Measurements from ENCODE around the gene TMCC1. TPM values are rescaled to one million over a fixed set of nuclear protein-coding genes. Genes with fewer than 3 reads are reported as not detected.
A peak's percentile ranks its signal among the peaks of the same experiment; 100 is the strongest.

Gene TMCC1
- polyA plus RNA-seq, 6 donors from 2014 or later = 4.0 to 7.4 (median 5.7) TPM

DNA sequence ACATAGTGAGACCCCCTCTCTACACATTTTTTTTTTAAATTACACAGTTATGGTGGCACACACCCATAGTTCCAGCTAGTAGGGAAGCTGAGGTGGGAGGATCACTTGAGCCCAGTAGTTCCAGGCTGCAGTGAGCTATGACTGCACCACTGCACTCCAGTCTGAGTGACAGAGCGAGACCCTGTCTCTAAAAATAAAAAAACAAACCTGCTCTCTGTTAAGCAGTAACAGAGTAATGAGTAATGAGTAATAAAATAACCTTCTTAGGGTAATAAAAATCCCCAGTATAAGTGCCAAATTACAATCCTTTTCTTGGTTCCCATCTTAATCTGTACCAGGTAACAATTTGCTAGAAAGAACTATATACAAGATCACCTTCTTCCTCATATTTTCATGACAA, 221.1 kb downstream of the TMCC1 start:
- Mint-ChIP-seq H3K9me3 (no peaks in the 10 kb centered on the region), H3K4me3 (no peak overlapping the region), H3K27me3 (no peaks in the 10 kb centered on the region), H3K4me1 (peaks cover 6 to 23% (median 17%) of the 10 kb centered on the region in 3 donors), H3K27ac (no peak overlapping the region), H3K36me3 (peaks cover 11 to 13% of the 10 kb centered on the region in 2 donors)
- no peak for ATAC-seq (ENCODE audit: low read depth in 2 of 2)
- no peak for DNase-seq

DNA sequence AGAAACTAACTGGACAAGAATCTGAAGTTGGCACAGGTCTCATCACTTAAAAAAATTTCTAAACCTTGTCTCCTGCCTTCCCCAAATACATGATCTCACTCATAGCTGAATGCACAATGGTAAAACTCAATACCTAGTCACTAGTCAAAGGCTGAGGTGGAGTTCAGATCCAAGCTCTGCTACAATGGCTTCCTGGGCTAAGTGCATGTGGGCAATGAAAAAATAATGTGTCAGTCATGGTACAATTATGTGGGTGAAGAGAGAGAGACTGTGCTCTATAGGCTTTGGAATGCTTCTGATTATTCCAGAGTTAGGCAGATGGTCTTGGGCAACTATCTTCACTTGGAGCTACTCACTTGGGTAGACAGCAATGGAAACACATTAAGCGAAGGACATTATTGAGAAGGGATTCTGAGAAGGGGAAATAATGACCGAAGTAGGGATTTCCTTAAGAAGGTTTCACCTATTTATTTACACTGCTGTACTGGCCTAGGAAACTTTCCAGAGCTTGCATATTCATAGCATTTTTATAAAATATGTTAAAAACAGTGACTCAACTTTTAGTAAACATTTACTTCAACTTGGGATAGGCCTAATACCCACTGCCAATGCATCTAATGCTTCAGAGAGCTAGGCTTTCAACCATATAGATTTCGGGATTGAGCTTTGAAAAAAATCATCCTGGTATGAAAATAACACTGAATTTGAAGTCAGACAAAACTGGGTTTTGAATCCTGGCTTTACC, 228.3 kb downstream of the TMCC1 start:
- ATAC-seq (ENCODE audit: low read depth in 2 of 2) (no peak), DNase-seq (no peak)
- peaks cover 0 to 7% (median under 1%) of the 10 kb centered on the region in 3 donors for H3K4me1 Mint-ChIP-seq
- H3K27me3 Mint-ChIP-seq = no peaks in the 10 kb centered on the region
- peaks cover 0 to 2% of the 10 kb centered on the region in 2 donors for H3K36me3 Mint-ChIP-seq
- H3K9me3 Mint-ChIP-seq = no peaks in the 10 kb centered on the region
- no peak overlapping the region for H3K27ac Mint-ChIP-seq
- H3K4me3 Mint-ChIP-seq = no peak overlapping the region

DNA sequence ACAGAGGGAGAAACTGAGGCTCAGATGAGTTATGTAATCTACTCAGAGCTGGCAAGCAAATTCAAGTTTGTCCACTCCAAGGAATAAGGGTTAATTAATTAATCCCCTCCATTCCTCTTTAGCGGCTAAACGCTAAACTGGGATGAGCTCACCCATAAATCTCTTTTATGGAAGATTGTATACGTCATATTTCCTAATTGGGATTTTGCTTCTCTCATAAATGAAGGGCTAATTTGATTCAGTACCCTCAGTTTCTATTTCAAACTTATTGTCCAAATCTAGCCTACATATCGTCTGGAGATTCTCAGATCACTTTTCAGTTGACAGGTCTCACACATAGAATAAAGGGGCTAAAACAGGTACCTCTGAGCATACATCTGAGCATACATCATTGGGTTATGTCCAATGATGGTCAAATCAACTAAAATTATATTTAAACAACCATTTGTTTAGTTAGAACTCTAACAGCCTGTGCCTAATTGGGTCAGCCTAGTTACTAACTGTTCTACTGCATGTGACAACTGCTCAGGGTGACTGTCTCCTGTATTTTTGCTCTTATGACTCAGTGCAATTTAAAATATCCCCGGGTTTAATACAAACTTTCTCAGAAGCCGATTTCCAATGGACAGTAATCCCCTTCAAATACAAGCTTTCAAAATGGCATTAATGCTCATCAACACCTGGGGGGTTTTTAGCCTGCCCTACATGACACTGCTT, 229.4 kb downstream of the TMCC1 start:
- Mint-ChIP-seq H3K4me1 (peaks cover 0 to 7% (median 4%) of the 10 kb centered on the region in 3 donors), H3K36me3 (no peaks in the 10 kb centered on the region), H3K4me3 (no peak overlapping the region), H3K27me3 (no peaks in the 10 kb centered on the region), H3K9me3 (no peaks in the 10 kb centered on the region), H3K27ac (peak overlapping the region in 1 of 6 donors; percentile 13)
- ATAC-seq (ENCODE audit: low read depth in 2 of 2) (no peak), DNase-seq (no peak)

DNA sequence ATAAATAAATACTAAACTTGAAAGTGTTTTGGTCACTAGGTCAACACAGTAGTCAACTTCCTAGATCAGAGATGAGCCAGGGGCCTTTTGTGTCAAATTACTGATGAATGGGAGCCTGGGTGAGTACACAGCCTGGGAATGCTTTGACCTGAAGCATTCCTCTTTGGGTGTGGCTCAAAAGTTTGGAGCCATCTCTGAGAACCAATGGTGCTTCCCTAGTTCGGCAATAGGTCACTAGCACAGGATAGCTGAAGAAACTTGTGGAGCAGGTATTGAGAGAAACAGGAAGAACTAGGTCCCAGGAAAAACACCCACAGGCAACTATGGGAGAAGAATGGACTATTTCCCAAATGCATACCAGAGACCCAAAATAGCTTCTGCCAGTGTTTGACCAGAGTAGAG, 230.5 kb downstream of the TMCC1 start:
- no peak overlapping the region for H3K4me3 Mint-ChIP-seq
- peaks cover 5 to 12% (median 9%) of the 10 kb centered on the region in 3 donors for H3K4me1 Mint-ChIP-seq
- H3K27ac Mint-ChIP-seq = peak overlapping the region in 1 of 6 donors; percentile 29
- no peak for DNase-seq
- no peak for ATAC-seq (ENCODE audit: low read depth in 2 of 2)
- H3K36me3 Mint-ChIP-seq = no peaks in the 10 kb centered on the region
- no peaks in the 10 kb centered on the region for H3K9me3 Mint-ChIP-seq
- no peaks in the 10 kb centered on the region for H3K27me3 Mint-ChIP-seq

DNA sequence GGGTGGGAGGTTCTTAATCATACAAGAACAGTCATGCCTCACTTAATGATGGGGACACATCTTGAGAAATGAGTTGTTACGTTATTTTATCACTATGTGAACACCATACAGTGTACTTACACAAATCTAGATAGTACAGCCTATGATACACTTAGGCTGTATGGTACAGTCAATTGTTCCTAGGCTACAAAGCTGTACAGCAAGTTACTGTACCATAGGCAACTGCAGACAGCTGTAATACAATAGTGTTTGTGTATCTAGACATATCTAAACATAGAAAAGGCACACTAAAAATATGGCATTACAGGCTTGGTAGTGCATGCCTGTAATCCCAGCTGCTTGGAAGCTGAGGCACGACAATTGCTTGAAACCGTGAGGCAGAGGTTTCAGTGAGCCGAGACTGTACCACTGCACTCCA, 231.3 kb downstream of the TMCC1 start:
- no peaks in the 10 kb centered on the region for H3K36me3 Mint-ChIP-seq
- H3K4me3 Mint-ChIP-seq = no peak overlapping the region
- H3K27me3 Mint-ChIP-seq = no peaks in the 10 kb centered on the region
- no peak overlapping the region for H3K27ac Mint-ChIP-seq
- DNase-seq (no peak), ATAC-seq (ENCODE audit: low read depth in 2 of 2) (no peak)
- H3K4me1 Mint-ChIP-seq = peaks cover 7 to 14% (median 10%) of the 10 kb centered on the region in 3 donors
- no peaks in the 10 kb centered on the region for H3K9me3 Mint-ChIP-seq

DNA sequence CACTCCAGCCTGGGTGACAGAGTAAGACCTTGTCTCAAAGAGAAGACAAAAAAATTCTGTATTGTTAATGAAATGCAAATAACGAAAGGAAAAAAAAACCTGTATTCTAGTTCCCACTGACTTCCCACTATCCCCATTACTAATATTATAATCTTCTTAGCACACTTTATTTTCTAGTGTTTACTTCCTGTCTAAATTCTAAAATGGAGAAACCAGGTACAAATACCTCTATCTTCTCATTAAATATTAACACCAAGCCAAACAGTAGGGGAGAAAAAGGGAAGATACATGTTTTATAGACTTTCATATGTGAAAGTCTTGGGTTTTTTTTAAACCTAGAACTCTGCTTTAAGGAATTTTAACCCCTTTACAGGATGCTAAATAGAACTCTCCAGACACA, 231.7 kb downstream of the TMCC1 start:
- Mint-ChIP-seq H3K27me3 (no peaks in the 10 kb centered on the region), H3K4me1 (peaks cover 7 to 14% (median 10%) of the 10 kb centered on the region in 3 donors), H3K27ac (peak overlapping the region in 1 of 6 donors; percentile 21), H3K9me3 (no peaks in the 10 kb centered on the region), H3K36me3 (no peaks in the 10 kb centered on the region), H3K4me3 (no peak overlapping the region)
- ATAC-seq (ENCODE audit: low read depth in 2 of 2) (no peak), DNase-seq (no peak)

DNA sequence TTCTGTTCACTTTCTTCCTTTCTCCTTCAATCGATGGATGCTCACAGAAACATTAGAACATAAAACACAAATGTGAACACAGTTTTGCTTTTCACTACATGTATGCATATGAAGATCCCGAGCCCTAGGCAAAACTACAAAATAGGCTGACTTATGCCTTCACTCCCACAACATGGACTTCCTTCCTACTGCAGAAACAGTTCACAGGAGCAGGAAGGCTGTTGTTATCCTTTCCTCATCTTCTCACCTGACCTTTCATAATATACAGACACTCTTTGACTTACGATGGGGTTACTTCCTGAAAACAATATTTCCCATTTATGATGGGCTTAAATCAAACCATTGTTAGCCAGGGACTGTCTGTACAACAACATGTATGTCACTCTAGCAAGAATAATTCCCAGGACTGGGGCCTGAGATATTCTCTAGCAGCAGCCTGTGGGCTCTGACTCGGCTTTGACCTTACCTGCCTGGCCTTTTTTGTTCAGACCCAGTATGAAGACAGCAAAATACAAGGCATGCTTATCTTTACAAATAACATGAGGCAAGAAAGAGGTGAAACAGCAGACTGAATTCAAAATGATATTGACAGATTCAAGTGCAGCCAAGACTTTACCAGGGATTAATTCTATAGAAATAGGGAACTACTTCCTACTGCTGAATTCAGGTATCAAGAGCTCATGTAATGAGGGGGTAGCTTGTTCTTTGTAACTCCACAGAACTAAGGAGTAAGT, 235.2 kb downstream of the TMCC1 start:
- Mint-ChIP-seq H3K9me3 (no peaks in the 10 kb centered on the region), H3K27ac (peak overlapping the region in 2 of 6 donors; percentile 34 to 44), H3K4me3 (no peak overlapping the region), H3K4me1 (peaks cover 7 to 10% (median 9%) of the 10 kb centered on the region in 3 donors), H3K36me3 (peaks cover 0 to 5% of the 10 kb centered on the region in 2 donors), H3K27me3 (no peaks in the 10 kb centered on the region)
- no peak for ATAC-seq (ENCODE audit: low read depth in 2 of 2)
- DNase-seq = no peak

DNA sequence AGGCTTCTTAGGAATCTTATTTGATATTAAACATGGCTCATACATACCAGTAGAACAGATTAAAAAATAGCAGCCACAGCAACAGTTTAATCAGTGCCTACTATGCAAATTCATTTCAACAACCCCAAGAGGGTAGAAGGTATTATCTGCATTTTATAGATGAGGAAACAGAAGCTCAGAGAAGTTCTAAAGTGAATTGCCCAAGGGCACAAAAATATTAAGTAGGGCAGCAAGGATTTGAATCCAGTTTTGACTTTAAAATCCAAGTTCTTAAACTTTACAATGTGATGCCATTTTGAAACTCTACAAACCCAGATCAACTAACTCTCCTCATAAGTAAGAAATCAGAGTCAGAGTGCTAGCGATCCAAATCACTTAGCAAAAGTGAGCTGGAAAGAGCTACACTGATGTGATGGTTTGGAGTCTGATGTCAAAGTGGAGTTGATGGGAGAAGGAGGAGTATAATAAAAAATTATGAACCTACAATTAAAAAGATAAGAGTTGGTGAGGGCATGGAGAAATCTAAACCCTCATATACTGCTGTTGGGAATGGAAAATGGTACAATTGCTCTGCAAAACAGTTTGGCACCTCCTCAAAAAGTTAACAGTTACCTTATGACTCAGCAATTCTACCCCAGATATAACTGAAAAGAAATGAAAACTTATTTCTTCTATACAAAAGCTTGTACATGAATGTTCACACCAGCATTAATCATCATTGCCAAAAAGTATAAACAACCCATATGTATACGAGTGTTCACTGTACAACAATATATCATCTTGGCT, 236.1 kb downstream of the TMCC1 start:
- DNase-seq = no peak
- H3K36me3 Mint-ChIP-seq = peaks cover 0 to 5% of the 10 kb centered on the region in 2 donors
- no peaks in the 10 kb centered on the region for H3K27me3 Mint-ChIP-seq
- no peak overlapping the region for H3K4me3 Mint-ChIP-seq
- H3K27ac Mint-ChIP-seq = peak overlapping the region in 1 of 6 donors; percentile 34
- peaks cover 7 to 10% (median 7%) of the 10 kb centered on the region in 3 donors for H3K4me1 Mint-ChIP-seq
- no peaks in the 10 kb centered on the region for H3K9me3 Mint-ChIP-seq
- ATAC-seq (ENCODE audit: low read depth in 2 of 2) = no peak

DNA sequence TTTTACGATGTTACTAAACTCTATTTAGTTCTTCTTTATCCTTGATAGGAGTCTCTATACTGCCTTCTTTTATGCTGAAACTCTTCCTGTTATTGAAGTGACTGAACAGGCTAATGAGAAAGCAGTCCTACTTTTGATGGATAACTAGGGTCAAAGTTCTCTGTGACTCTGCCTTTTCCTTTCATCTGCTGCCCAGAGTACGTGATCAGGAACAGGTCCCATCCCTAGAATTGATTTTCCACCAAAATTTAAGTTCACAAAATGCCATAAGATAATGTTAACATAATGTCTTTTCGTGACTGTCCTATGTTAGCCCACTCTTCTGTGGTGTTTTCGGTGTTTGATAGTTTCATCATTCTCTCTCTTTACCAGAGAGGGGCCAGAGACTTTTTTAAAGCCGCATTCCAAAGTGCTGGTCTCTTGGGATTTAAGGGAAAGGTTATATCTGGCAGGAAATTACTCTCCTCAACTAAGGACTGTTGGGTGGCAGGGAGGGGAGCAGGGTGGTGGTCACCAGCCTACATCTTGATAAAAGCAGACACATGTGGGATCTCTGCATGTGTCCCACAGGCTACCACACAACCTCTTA, 236.8 kb downstream of the TMCC1 start:
- H3K4me3 Mint-ChIP-seq = no peak overlapping the region
- peaks cover 0 to 5% of the 10 kb centered on the region in 2 donors for H3K36me3 Mint-ChIP-seq
- no peaks in the 10 kb centered on the region for H3K9me3 Mint-ChIP-seq
- ATAC-seq (ENCODE audit: low read depth in 2 of 2) = no peak
- H3K27ac Mint-ChIP-seq = no peak overlapping the region
- DNase-seq = no peak
- no peaks in the 10 kb centered on the region for H3K27me3 Mint-ChIP-seq
- peaks cover 7 to 10% (median 7%) of the 10 kb centered on the region in 3 donors for H3K4me1 Mint-ChIP-seq

DNA sequence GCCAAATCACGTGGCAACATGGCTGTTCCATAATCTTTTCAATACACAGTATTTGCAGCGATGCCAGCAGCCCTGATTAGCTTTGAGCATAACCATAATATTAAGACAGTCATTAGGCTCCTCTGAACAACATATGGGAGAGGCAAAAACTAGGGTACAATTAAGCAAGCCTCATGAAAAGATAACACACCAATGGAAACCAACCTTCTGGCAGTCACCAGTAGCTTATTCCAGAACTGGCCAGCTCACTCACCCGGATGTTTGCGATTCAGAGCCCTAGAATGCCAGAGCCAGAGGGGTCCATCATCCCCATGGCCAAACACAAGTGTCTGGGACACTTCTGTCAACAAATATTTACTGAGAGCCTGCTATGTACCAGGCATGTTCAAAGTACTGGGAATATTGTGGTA, 238.2 kb downstream of the TMCC1 start:
- no peak overlapping the region for H3K4me3 Mint-ChIP-seq
- H3K27ac Mint-ChIP-seq = no peak overlapping the region
- DNase-seq (no peak), ATAC-seq (ENCODE audit: low read depth in 2 of 2) (no peak)
- peaks cover 5 to 6% of the 10 kb centered on the region in 2 donors for H3K36me3 Mint-ChIP-seq
- no peaks in the 10 kb centered on the region for H3K9me3 Mint-ChIP-seq
- H3K27me3 Mint-ChIP-seq = no peaks in the 10 kb centered on the region
- H3K4me1 Mint-ChIP-seq = peaks cover 7 to 10% (median 8%) of the 10 kb centered on the region in 3 donors

DNA sequence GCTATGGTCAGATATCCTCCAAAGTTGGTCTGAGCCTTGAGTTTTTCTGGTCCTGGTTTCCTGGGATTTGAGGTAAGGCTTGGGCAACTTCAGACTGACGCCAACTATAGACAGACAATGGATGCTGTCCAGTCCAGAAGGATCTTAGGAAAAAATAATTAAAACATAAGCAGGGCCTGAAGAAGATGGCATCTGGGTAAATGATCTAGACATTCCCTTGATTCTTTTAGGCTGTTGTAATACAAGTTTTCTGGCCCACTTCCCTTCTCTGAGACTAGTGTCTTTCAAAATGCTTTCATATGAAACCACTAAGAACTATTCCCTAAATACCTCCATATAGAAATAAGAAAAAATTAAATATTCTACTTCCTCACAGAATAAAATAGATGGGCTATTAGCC, 239.4 kb downstream of the TMCC1 start:
- DNase-seq (no peak), ATAC-seq (ENCODE audit: low read depth in 2 of 2) (no peak)
- H3K9me3 Mint-ChIP-seq = no peaks in the 10 kb centered on the region
- no peak overlapping the region for H3K4me3 Mint-ChIP-seq
- peak overlapping the region in 1 of 6 donors; percentile 46 for H3K27ac Mint-ChIP-seq
- peaks cover 7 to 12% (median 7%) of the 10 kb centered on the region in 3 donors for H3K4me1 Mint-ChIP-seq
- H3K36me3 Mint-ChIP-seq = peaks cover 5 to 9% of the 10 kb centered on the region in 2 donors
- H3K27me3 Mint-ChIP-seq = no peaks in the 10 kb centered on the region

DNA sequence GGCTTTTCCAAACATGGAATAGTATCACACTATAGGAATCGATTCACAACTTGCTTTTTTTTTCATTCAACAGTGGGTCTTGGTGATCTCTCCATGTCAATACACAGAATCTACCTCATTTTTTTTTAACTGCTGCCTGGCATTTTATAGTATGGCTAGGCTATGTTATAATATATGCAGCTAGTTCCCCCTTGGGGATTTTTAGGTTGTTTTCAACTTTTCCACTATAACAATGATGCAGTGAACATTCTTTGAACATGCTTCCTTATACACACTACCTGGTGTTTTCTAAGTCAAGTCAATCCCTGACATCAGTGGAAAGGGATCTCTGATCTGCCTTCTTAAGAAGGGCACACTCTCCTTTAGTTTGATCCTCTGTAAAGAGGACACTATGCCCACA, 240.5 kb downstream of the TMCC1 start:
- no peak overlapping the region for H3K27ac Mint-ChIP-seq
- ATAC-seq (ENCODE audit: low read depth in 2 of 2) = no peak
- H3K4me1 Mint-ChIP-seq = peaks cover 1 to 7% (median 2%) of the 10 kb centered on the region in 3 donors
- DNase-seq = no peak
- H3K36me3 Mint-ChIP-seq = peaks cover 5 to 9% of the 10 kb centered on the region in 2 donors
- no peaks in the 10 kb centered on the region for H3K27me3 Mint-ChIP-seq
- no peak overlapping the region for H3K4me3 Mint-ChIP-seq
- H3K9me3 Mint-ChIP-seq = no peaks in the 10 kb centered on the region
